GM12873 (cell line): ENCODE measurements around the gene ACE.

Source experiments
- CTCF ChIP-seq: IDR thresholded peaks from 2 replicates; pipeline ENCODE4 v1.5.1; 2012; ENCODE audit warnings: low read depth, mild to moderate bottlenecking, moderate library complexity, low read length, control low read depth; ENCODE audit not compliant: insufficient read depth; ENCODE audit errors: missing control alignments

Gene ACE

GRCh38 chr17:63476854-63477479 lies at the start of gene ACE:
TSS of gene ACE (plus strand) at chr17:63477061. CDS start at chr17:63477095, 34 bp downstream.
- no peak for TF ChIP-seq CTCF

GRCh38 chr17:63429766-63430165 lies 47.1 kb upstream of the ACE start:
- TF ChIP-seq CTCF = no peak

GRCh38 chr17:63430223-63430622 lies 46.6 kb upstream of the ACE start:
- TF ChIP-seq CTCF = no peak

- no peak for TF ChIP-seq CTCF
Observed at GRCh38 chr17:63431618-63431938, 45.3 kb upstream of the ACE start.

- TF ChIP-seq CTCF = no peak
Observed at GRCh38 chr17:63431939-63432804, 44.7 kb upstream of the ACE start.

GRCh38 chr17:63433746-63434591 lies 42.9 kb upstream of the ACE start:
- TF ChIP-seq CTCF = no peak

- peak; percentile 40 for TF ChIP-seq CTCF
Observed at GRCh38 chr17:63434951-63435571, 41.8 kb upstream of the ACE start.
